WTC11 (cell line): ENCODE measurements around the gene FBLN2. TPM values are rescaled to one million over a fixed set of nuclear protein-coding genes. Genes with fewer than 3 reads are reported as not detected.

Experiments used
- ATAC-seq: fragments of 200-7000 bp; cut with Tn5 transposase; 2 replicates; pipeline ENCODE4 v1.10.0; 2021; ENCODE audit warnings: mild to moderate bottlenecking, moderate library complexity
- CTCF ChIA-PET: fragments of 300-600 bp; sonication (Branson Sonifier 250); formaldehyde crosslinking; loops from one replicate; lab custom pipeline; 2021; ENCODE audit warnings: antibody characterized with exemption; lab: Charles Lee
- POLR2A ChIA-PET: fragments of 350-600 bp; sonication (Branson Sonifier 250); formaldehyde crosslinking; loops from one replicate; lab custom pipeline; 2021; ENCODE audit warnings: antibody characterized with exemption; lab: Charles Lee
- DNase-seq: peaks from one replicate; pipeline ENCODE4 v3.0.0; 2021; ENCODE audit warnings: low spot score
- H3K27ac Mint-ChIP-seq: 2 replicates; pipeline ENCODE4 v1.8.0; 2021; ENCODE audit warnings: mixed read lengths
- H3K27me3 Mint-ChIP-seq: 2 replicates; pipeline ENCODE4 v1.8.0; 2021; ENCODE audit warnings: low read depth, mild to moderate bottlenecking, moderate library complexity, mixed read lengths
- H3K36me3 Mint-ChIP-seq: 2 replicates; pipeline ENCODE4 v1.8.0; 2021; ENCODE audit warnings: mixed read lengths
- H3K4me1 Mint-ChIP-seq: 2 replicates; pipeline ENCODE4 v1.8.0; 2022; ENCODE audit warnings: mixed read lengths
- H3K4me3 Mint-ChIP-seq: 2 replicates; pipeline ENCODE4 v1.8.0; 2021; ENCODE audit warnings: mild to moderate bottlenecking, moderate library complexity, mixed read lengths
- H3K9me3 Mint-ChIP-seq: 2 replicates; pipeline ENCODE4 v1.8.0; 2021; ENCODE audit warnings: mixed read lengths
- AFF4 ChIP-seq: sonication (generic); formaldehyde crosslinking; IDR thresholded peaks from 2 replicates; pipeline ENCODE4 v1.8.1; 2023; ENCODE audit warnings: mild to moderate bottlenecking, missing genetic modification reagents, borderline replicate concordance
- CBFB ChIP-seq: sonication (generic); formaldehyde crosslinking; IDR thresholded peaks from 2 replicates; pipeline ENCODE4 v1.8.1; 2022; ENCODE audit warnings: mild to moderate bottlenecking, low read depth, missing genetic modification reagents
- CREB1 ChIP-seq: sonication (generic); formaldehyde crosslinking; IDR thresholded peaks from 2 replicates; pipeline ENCODE4 v1.8.0; 2023; ENCODE audit warnings: mild to moderate bottlenecking, missing genetic modification reagents
- E2F1 ChIP-seq: sonication (generic); formaldehyde crosslinking; IDR thresholded peaks from 2 replicates; pipeline ENCODE4 v1.8.0; 2022; ENCODE audit warnings: mild to moderate bottlenecking, missing genetic modification reagents
- EMX1 ChIP-seq: fragments of 250-450 bp; sonication (Bioruptor Pico); IDR thresholded peaks from 2 replicates; pipeline ENCODE4 v1.8.0; 2021; ENCODE audit warnings: mild to moderate bottlenecking
- ETV6 ChIP-seq: sonication (generic); formaldehyde crosslinking; IDR thresholded peaks from 2 replicates; pipeline ENCODE4 v1.8.1; 2022; ENCODE audit warnings: mild to moderate bottlenecking, missing genetic modification reagents
- GABPB1 ChIP-seq: sonication (generic); formaldehyde crosslinking; IDR thresholded peaks from 2 replicates; pipeline ENCODE4 v1.8.1; 2023; ENCODE audit warnings: mild to moderate bottlenecking, missing genetic modification reagents
- GRHL2 ChIP-seq: fragments of 250-450 bp; sonication (Bioruptor Pico); IDR thresholded peaks from 2 replicates; pipeline ENCODE4 v1.8.0; 2022; ENCODE audit warnings: mild to moderate bottlenecking, moderate library complexity; ENCODE audit not compliant: insufficient replicate concordance, severe bottlenecking
- KAT7 ChIP-seq: sonication (generic); formaldehyde crosslinking; IDR thresholded peaks from 2 replicates; pipeline ENCODE4 v1.8.1; 2023; ENCODE audit warnings: missing genetic modification reagents, mild to moderate bottlenecking, borderline replicate concordance
- NFATC4 ChIP-seq: fragments of 250-450 bp; sonication (Bioruptor Pico); IDR thresholded peaks from 2 replicates; pipeline ENCODE4 v1.9.0; 2021; ENCODE audit warnings: mild to moderate bottlenecking
- NFE2L1 ChIP-seq: sonication (generic); formaldehyde crosslinking; IDR thresholded peaks from 2 replicates; pipeline ENCODE4 v1.8.1; 2023; ENCODE audit warnings: missing genetic modification reagents
- OVOL2 ChIP-seq: fragments of 250-450 bp; sonication (Bioruptor Pico); IDR thresholded peaks from 2 replicates; pipeline ENCODE4 v1.9.0; 2021; ENCODE audit warnings: mild to moderate bottlenecking, borderline replicate concordance
- RELA ChIP-seq: sonication (generic); formaldehyde crosslinking; IDR thresholded peaks from 2 replicates; pipeline ENCODE4 v1.8.1; 2022; ENCODE audit warnings: missing genetic modification reagents, mild to moderate bottlenecking, borderline replicate concordance
- TCF7 ChIP-seq: sonication (generic); formaldehyde crosslinking; IDR thresholded peaks from 2 replicates; pipeline ENCODE4 v1.8.0; 2022; ENCODE audit warnings: mild to moderate bottlenecking, low read depth, missing genetic modification reagents, moderate library complexity
- TEAD1 ChIP-seq: sonication (generic); formaldehyde crosslinking; IDR thresholded peaks from 2 replicates; pipeline ENCODE4 v1.8.0; 2022; ENCODE audit warnings: mild to moderate bottlenecking, missing genetic modification reagents
- TEAD4 ChIP-seq: sonication (generic); formaldehyde crosslinking; IDR thresholded peaks from 2 replicates; pipeline ENCODE4 v1.8.0; 2022; ENCODE audit warnings: mild to moderate bottlenecking, missing genetic modification reagents
- TP53 ChIP-seq: sonication (generic); formaldehyde crosslinking; IDR thresholded peaks from 2 replicates; pipeline ENCODE4 v1.8.1; 2023; ENCODE audit warnings: mild to moderate bottlenecking, missing genetic modification reagents
- ZNF121 ChIP-seq: sonication (generic); formaldehyde crosslinking; IDR thresholded peaks from 2 replicates; pipeline ENCODE4 v1.8.0; 2023; ENCODE audit warnings: missing genetic modification reagents
- ZNF416 ChIP-seq: fragments of 250-450 bp; sonication (Bioruptor Pico); IDR thresholded peaks from 2 replicates; pipeline ENCODE4 v1.9.0; 2021; ENCODE audit warnings: mild to moderate bottlenecking, inconsistent platforms
- ZNF512 ChIP-seq: sonication (generic); formaldehyde crosslinking; IDR thresholded peaks from 2 replicates; pipeline ENCODE4 v1.8.1; 2022; ENCODE audit warnings: missing genetic modification reagents, borderline replicate concordance
- total RNA-seq: library from RNA; stranded (reverse); gene quantifications from 3 replicates; pipeline ENCODE4 v1.2.3, GENCODE V29; 2021

FBLN2 gene
- total RNA-seq, 1 experiment from 2014 or later: 20.7 TPM

DNA sequence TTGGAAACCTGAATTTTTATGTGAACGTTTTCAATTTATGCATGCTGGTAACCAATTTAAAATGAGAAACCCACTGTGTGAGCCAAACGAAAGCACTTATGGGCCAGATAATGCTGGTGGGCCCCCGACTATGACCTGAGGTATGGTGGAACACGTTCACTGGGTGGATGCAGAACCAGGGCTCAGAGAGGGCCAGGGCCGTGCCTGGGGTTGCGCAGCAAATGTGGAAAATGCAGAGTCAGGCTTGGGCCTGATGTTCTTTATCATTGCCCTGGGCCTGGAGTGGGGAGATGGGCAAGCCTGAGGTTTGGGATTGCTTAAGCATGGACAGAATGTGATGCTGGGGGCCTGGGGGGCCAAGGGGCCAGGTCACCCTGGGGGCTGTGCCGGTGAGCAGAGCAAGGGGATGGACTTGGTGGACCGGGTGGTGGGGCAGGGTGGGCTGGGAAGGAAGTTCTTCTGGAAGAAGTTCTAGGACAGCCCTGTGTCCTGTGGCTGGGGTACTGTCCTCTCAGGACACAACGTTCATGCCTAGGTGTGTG, 17.9 kb downstream of the FBLN2 start:
- H3K4me3 Mint-ChIP-seq: no peak overlapping the region
- CTCF ChIA-PET: no interaction called here
- no peak overlapping the region for H3K27ac Mint-ChIP-seq

DNA sequence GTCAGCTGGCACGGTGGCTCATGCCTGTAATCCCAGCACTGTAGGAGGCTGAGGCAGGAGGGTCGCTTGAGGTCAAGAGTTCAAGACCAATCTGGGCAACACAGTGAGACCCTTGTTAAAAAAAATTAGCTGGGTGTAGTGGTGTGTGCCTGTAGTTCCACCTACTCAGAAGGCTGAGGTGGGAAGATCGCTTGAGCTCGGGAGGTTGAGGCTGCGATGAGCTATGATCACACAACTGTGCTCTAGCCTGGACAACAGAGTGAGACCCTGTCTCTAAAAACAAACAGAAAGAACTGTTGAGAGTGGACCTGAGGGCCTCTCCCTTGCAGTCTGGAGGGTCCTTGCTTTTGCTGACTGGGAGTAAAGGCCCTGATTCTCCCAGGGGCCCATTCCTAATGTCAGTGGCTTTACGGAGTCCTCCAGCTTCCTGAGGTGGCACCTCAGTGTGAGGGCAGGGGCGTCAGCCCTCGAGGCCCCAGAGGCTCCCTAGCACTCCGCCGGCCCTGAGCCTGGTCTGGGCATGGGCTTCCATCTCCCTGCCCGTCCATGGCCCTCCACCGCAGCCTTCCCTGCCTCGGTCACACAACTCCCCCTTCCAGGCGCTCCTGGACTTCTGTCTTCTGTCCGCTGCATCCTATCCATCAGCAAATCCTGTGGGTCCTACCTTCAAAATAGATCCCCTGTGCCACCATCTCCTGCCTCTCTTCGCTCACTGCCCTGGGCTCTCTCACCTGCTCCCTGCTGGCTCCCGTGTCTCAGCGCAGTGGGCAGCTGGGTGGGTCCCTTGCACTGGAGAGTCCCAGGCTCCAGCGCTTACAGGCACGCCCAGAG, 19.0 kb downstream of the FBLN2 start:
- H3K9me3 Mint-ChIP-seq: no peaks in the 10 kb centered on the region
- ATAC-seq: no peak
- H3K27ac Mint-ChIP-seq: no peak overlapping the region
- TF ChIP-seq KAT7: no peak
- TF ChIP-seq CREB1 (CRISPR knock-in tag): no peak
- no peak for TF ChIP-seq NFATC4 (CRISPR knock-in tag)
- TF ChIP-seq EMX1 (CRISPR knock-in tag): no peak
- TF ChIP-seq OVOL2 (CRISPR knock-in tag): no peak
- TF ChIP-seq, all 79 proteins: peak for 0
- H3K4me1 Mint-ChIP-seq: peaks cover 13% of the 10 kb centered on the region
- H3K27me3 Mint-ChIP-seq: no peaks in the 10 kb centered on the region
- ChIA-PET POLR2A (no interaction called here), CTCF (no interaction called here)
- H3K36me3 Mint-ChIP-seq: no peaks in the 10 kb centered on the region
- DNase-seq: no peak
- H3K4me3 Mint-ChIP-seq: no peak overlapping the region

More for the DNA sequence above, 17.9 kb downstream of the FBLN2 start:
- Mint-ChIP-seq H3K36me3 (no peaks in the 10 kb centered on the region), H3K9me3 (no peaks in the 10 kb centered on the region), H3K27me3 (no peaks in the 10 kb centered on the region), H3K4me1 (peaks cover 13% of the 10 kb centered on the region)
- TF ChIP-seq CBFB (CRISPR knock-in tag) (no peak), ZNF416 (no peak), ETV6 (CRISPR knock-in tag) (no peak), E2F1 (CRISPR knock-in tag) (no peak), TEAD1 (CRISPR knock-in tag) (no peak), TEAD4 (CRISPR knock-in tag) (no peak), AFF4 (CRISPR knock-in tag) (no peak), GABPB1 (CRISPR knock-in tag) (no peak), TP53 (CRISPR knock-in tag) (no peak), NFE2L1 (CRISPR knock-in tag) (no peak), ZNF121 (CRISPR knock-in tag) (no peak), GRHL2 (CRISPR knock-in tag) (no peak), NFATC4 (CRISPR knock-in tag) (no peak), ZNF512 (no peak), KAT7 (no peak), RELA (CRISPR knock-in tag) (no peak), TCF7 (CRISPR knock-in tag) (no peak)
- POLR2A ChIA-PET: no interaction called here
- DNase-seq: no peak
- ATAC-seq: no peak
